ENCODE data around the gene PTPN6. TPM values are rescaled to one million over a fixed set of nuclear protein-coding genes. Genes with fewer than 3 reads are reported as not detected.

PTPN6 gene
- total and polyA plus RNA-seq, 2 of the 4 experiments (the other 2 are of a cell fraction) = under 0.01 to 0.14 TPM

GRCh38 chr12:6965714-6966113, 14.6 kb downstream of the PTPN6 start:
- Histone ChIP-seq H4K5ac (ENCODE audit: low read depth, low read length) (no peak overlapping the region), H3K9me3 (ENCODE audit: control insufficient read depth, insufficient read depth, low read length) (no peaks in the 10 kb centered on the region), H3K36me3 (ENCODE audit: control insufficient read depth, insufficient read depth, low read length) (peaks cover 38% of the 10 kb centered on the region), H2BK5ac (ENCODE audit: low read depth, low read length, poor library complexity, severe bottlenecking) (no peak overlapping the region), H3K18ac (ENCODE audit: low read depth, low read length) (no peak overlapping the region), H3K27me3 (ENCODE audit: control insufficient read depth, insufficient read depth, low read length) (no peaks in the 10 kb centered on the region), H3K23ac (ENCODE audit: low read depth, low read length) (no peak overlapping the region), H2AFZ (replicated peaks; ENCODE audit: low read length, poor library complexity) (no peak overlapping the region), H4K20me1 (ENCODE audit: insufficient read depth, low read length) (no peaks in the 10 kb centered on the region), H3K4ac (ENCODE audit: low read depth, low read length) (no peak overlapping the region), H2BK120ac (ENCODE audit: low read depth, low read length) (no peak overlapping the region), H2BK15ac (ENCODE audit: low read depth, low read length) (no peak overlapping the region), H3K4me3 (ENCODE audit: insufficient read depth, low read depth, low read length) (no peak overlapping the region), H3K56ac (ENCODE audit: extremely low read depth, insufficient read depth, low read length) (no peak overlapping the region), H3K4me2 (ENCODE audit: low read depth, low read length) (no peak overlapping the region), H3K14ac (replicated peaks; ENCODE audit: low read depth, low read length) (no peak overlapping the region), H4K91ac (ENCODE audit: insufficient read depth, low read depth, low read length) (no peak overlapping the region), H2AK5ac (ENCODE audit: low read depth, low read length) (no peak overlapping the region), H4K8ac (ENCODE audit: low read depth in 2 of 2, low read length in 2 of 2) (no peak overlapping the region), H3K27ac (ENCODE audit: insufficient read depth, low read length) (no peak overlapping the region), H3K9me1 (ENCODE audit: insufficient read depth, low read length) (no peaks in the 10 kb centered on the region), H3K9ac (ENCODE audit: low read depth, low read length) (no peak overlapping the region), H2AK9ac (replicated peaks; ENCODE audit: low read depth, low read length, poor library complexity) (no peak overlapping the region), H2BK20ac (ENCODE audit: low read depth, low read length) (no peak overlapping the region), H3K79me1 (ENCODE audit: low read depth in 1 of 2, low read length in 2 of 2) (peaks cover 13 to 34% of the 10 kb centered on the region in 2 experiments), H3K4me1 (ENCODE audit: control insufficient read depth, insufficient read depth, low read length) (peaks cover 9% of the 10 kb centered on the region)
- CTCF ChIA-PET = interaction anchor here (1.2 kb wide), 1 partner anchor 41 kb away, joined by 3 read pairs; no protein-coding TSS in a partner anchor
- DNase-seq (no peak), ATAC-seq (ENCODE audit: low read depth) (no peak)
- POLR2A ChIA-PET (ENCODE audit: unreplicated experiment) = no interaction called here
- in situ Hi-C loops (cut with MboI; ENCODE audit: low sequenced_read_pairs) = no loop called here
- no CpG with 5 or more reads among the region's 4 CpGs for WGBS, 2 experiments (ENCODE audit: extremely low coverage in 2 of 2, insufficient read length in 1 of 2)
- TF ChIP-seq USF2 (IDR thresholded peaks at IDR 0.05; ENCODE audit: low read depth, low read length) (no peak), RFX5 (IDR thresholded peaks at IDR 0.05; ENCODE audit: low read depth, low read length) (no peak), POLR2A (IDR thresholded peaks at IDR 0.05; ENCODE audit: low read depth, low read length) (no peak), MXI1 (IDR thresholded peaks at IDR 0.05; ENCODE audit: borderline replicate concordance, low read depth, low read length) (no peak), CTCF (conservative IDR thresholded peaks at IDR 0.05; ENCODE audit: low read depth, low read length) (no peak), NFE2L2 (IDR thresholded peaks at IDR 0.05; ENCODE audit: low read depth, low read length) (no peak), ELK1 (IDR thresholded peaks at IDR 0.05; ENCODE audit: borderline replicate concordance, low read depth, low read length) (no peak), CEBPB (IDR thresholded peaks at IDR 0.05; ENCODE audit: low read depth, low read length) (no peak), RAD21 (IDR thresholded peaks at IDR 0.05; ENCODE audit: low read length) (no peak), CHD1 (IDR thresholded peaks at IDR 0.05; ENCODE audit: low read depth, low read length) (no peak), BHLHE40 (IDR thresholded peaks at IDR 0.05; ENCODE audit: low read depth, low read length) (no peak), MAFK (IDR thresholded peaks at IDR 0.05; ENCODE audit: low read depth, low read length) (no peak), MAZ (IDR thresholded peaks at IDR 0.05; ENCODE audit: borderline replicate concordance, low read depth, low read length) (no peak), RCOR1 (IDR thresholded peaks at IDR 0.05; ENCODE audit: insufficient replicate concordance, low read length) (no peak), SMC3 (IDR thresholded peaks at IDR 0.05; ENCODE audit: low read depth, low read length) (no peak), FOS (IDR thresholded peaks at IDR 0.05; ENCODE audit: low read depth, low read length) (no peak)
- dilution Hi-C loops (cut with HindIII; ENCODE audit: low sequenced_read_pairs, unreplicated experiment) = no loop called here
- intact Hi-C loops (cut with micrococcal nuclease) = loop anchor here (1.0 kb wide), 4 partner anchors 21 to 148 kb away; partner anchors contain the start of gene C12orf57
- BruUV-seq (replicated peaks) = no TSS peak
